LNCaP clone FGC (cell line): ENCODE results near the gene ITGA8.
"Not testable (repeated sequence)": the region's sequence is repeated elsewhere in the genome, so short reads cannot be mapped to it uniquely, and the experiment has no call there.

Experiments used
- DNase-seq: peaks from one replicate; pipeline ENCODE4 v3.0.0-alpha.2; 2011; ENCODE audit warnings: low read depth
- H3K4me3 ChIP-seq: 2 replicates; pipeline ENCODE4 v1.5.1; 2011; ENCODE audit warnings: mild to moderate bottlenecking, low read depth, low read length, control low read depth
- TF ChIP-seq, protein P1 (sequence below): IDR thresholded peaks from 2 replicates; pipeline ENCODE4 v1.5.1; 2012; ENCODE audit warnings: mild to moderate bottlenecking; ENCODE audit not compliant: control insufficient read depth, insufficient read depth; ENCODE audit errors: extremely low read depth

Gene ITGA8

DNA sequence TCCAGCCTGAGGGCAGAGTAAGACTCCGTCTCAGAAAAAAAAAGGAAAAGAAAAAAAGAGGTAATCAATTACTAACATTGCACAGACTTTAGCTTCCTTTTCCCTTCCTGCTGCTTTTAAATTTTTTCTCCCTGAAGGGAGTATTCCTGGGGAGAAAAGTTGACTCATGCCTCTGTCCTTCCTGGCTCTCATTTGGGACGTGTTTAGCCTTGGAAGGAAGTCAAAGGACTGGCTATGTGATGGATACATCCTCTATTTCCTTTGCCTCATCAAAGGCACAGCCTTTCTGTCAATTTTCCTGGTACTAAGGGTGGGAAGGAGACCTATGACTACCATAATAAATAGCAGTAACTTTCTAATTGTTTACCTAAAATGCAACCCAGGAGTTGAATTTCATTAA is 77.6 kb downstream of the ITGA8 start:
- TF ChIP-seq, protein P1, sequence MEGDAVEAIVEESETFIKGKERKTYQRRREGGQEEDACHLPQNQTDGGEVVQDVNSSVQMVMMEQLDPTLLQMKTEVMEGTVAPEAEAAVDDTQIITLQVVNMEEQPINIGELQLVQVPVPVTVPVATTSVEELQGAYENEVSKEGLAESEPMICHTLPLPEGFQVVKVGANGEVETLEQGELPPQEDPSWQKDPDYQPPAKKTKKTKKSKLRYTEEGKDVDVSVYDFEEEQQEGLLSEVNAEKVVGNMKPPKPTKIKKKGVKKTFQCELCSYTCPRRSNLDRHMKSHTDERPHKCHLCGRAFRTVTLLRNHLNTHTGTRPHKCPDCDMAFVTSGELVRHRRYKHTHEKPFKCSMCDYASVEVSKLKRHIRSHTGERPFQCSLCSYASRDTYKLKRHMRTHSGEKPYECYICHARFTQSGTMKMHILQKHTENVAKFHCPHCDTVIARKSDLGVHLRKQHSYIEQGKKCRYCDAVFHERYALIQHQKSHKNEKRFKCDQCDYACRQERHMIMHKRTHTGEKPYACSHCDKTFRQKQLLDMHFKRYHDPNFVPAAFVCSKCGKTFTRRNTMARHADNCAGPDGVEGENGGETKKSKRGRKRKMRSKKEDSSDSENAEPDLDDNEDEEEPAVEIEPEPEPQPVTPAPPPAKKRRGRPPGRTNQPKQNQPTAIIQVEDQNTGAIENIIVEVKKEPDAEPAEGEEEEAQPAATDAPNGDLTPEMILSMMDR, result no peak
- no peak overlapping the region for H3K4me3 ChIP-seq
- no peak for DNase-seq

DNA sequence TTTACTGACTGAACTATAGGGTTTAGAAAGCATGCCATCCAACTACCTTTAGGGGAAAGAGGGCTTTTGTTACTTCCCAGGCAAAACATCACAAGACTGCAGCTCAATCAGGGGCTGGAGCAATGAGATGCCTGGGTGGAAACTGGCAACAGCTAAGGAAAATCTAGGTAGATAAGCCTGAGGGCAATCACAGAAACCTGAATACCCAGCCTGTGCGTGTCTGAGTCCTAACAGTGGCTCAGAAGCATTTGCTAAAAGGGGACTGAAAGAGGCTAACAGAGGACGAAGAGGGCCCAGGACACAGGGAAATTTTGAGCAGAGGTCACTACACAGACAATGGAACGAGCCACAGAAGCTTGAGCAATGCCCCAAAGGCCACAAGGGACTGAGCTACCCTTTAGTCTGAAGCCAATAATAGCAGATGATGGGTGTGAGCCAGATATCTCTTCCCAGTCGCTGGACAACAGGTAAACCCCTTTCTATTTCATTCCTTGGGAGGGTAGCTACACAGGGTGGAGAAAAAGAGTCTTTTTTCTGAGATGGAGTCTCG is 79.1 kb downstream of the ITGA8 start:
- TF ChIP-seq, protein P1, result no peak
- no peak for DNase-seq
- no peak overlapping the region for H3K4me3 ChIP-seq

DNA sequence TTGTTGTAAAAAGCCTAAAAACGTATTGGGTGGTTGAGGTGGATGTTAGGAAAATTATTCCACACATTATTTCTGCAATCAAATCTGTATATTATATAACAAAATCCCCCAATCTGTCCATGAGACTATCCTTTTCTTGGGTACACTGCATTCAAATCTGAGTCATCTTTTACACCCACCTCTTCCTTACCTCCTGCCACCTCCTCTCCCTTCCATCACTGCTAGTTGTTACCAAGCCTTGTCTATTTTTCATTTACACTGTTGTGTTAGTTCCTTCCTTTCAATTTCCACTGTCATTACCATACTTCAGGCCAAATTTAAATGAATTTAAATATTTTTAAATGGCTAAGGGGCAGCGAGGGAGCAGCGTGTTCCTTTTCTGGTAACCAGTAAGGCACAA is 83.3 kb downstream of the ITGA8 start:
- TF ChIP-seq, protein P1, result no peak
- no peak overlapping the region for H3K4me3 ChIP-seq
- no peak for DNase-seq

DNA sequence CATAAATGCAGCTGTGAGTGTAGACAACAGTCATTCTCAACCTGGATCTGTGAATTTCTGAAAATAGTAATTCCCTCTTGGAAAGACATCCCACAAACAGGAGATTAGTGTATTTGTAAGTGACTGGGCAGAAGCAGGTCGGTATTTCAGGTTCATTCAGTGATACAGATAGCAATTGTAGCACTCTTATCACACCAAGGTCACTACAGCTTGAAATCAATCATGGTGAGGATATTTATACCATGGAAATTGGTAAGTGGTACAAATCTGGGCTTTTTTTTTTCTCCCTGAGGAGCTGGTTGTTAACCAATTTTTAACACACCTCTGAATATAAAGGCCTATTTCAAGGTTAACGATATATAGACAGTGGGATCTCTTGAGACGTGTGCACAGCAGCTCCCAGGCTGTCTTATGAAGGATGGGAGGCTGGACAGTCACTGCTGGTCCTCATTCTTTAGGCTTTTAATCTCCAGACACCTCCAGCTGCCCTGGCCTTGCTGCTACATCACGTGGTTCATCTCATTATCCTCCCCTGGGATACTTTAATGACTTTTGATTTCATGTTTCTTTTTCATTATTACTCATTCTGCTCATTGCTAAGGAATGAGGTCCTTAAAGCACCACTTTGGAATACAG is 87.1 kb downstream of the ITGA8 start:
- no peak for DNase-seq
- H3K4me3 ChIP-seq, result no peak overlapping the region
- TF ChIP-seq, protein P1, result no peak

DNA sequence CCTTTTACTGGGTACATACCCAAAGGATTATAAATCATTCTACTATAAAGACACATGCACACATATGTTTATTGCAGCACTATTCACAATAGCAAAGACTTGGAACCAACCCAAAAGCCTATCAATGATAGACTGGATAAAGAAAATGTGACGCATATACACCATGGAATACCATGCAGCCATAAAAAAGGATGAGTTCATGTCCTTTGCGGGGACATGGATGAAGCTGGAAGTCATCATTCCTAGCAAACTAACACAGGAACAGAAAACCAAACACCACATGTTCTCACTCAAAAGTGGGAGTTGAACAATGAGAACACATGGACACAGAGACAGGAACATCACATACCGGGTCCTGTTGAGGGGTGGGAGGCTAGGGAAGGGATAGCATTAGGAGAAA is 88.5 kb downstream of the ITGA8 start:
- not testable (repeated sequence) for H3K4me3 ChIP-seq, DNase-seq

DNA sequence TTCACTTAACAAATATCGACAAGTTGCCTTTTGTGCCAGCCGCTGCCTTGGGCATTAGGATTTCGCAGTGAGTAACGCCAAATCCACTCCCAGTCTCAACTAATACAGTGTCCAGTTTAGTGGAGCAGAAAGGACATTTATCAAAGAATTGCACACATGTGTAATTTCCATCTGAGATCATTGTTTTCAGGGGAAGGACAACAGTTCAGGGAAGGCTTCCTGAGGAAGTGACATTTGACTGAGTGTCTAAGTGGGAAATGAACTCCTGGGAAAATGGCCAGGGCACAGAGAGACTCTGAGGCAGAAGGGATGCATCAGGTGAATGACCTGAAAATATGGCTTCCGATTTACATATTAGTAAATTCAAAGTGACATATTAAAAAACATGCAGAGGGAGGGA is 89.4 kb downstream of the ITGA8 start:
- no peak overlapping the region for H3K4me3 ChIP-seq
- no peak for DNase-seq
- TF ChIP-seq, protein P1, result no peak

DNA sequence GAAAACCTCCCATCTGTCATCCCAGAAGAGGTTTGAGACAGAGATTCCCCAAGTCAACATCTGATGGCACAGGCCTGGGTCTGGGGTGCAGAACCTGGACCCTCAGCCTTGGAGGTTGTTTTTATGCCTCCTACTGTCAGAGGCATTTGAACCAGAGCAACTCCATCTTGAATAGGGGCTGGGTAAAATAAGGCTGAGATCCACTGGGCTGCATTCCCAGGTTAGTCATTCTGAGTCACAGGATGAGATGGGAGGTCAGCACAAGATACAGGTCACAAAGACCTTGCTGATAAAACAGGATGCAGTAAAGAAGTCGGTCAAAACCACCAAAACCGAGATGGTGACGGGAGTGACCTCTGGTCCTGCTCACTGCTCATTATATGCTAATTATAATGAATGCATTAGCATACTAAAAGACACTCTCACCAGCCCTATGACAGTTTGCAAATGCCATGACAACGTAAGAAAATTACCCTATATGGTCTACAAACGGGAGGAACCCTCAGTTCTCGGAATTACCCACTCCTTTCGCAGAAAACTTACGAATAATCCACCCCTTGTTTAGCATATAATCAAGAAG is 92.0 kb downstream of the ITGA8 start:
- DNase-seq, result no peak
- H3K4me3 ChIP-seq, result no peak overlapping the region
- TF ChIP-seq, protein P1, result no peak
